ENCODE data around the gene PDE7B.

Gene PDE7B

GRCh38 chr6:136171231-136171630 lies 319.7 kb downstream of the PDE7B start:
- TF ChIP-seq, protein P1, sequence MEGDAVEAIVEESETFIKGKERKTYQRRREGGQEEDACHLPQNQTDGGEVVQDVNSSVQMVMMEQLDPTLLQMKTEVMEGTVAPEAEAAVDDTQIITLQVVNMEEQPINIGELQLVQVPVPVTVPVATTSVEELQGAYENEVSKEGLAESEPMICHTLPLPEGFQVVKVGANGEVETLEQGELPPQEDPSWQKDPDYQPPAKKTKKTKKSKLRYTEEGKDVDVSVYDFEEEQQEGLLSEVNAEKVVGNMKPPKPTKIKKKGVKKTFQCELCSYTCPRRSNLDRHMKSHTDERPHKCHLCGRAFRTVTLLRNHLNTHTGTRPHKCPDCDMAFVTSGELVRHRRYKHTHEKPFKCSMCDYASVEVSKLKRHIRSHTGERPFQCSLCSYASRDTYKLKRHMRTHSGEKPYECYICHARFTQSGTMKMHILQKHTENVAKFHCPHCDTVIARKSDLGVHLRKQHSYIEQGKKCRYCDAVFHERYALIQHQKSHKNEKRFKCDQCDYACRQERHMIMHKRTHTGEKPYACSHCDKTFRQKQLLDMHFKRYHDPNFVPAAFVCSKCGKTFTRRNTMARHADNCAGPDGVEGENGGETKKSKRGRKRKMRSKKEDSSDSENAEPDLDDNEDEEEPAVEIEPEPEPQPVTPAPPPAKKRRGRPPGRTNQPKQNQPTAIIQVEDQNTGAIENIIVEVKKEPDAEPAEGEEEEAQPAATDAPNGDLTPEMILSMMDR (IDR thresholded peaks at IDR 0.05; ENCODE audit: low read depth, low read length): no peak
- no peak overlapping the region for H3K4me3 ChIP-seq (ENCODE audit: low read depth, low read length)

DNA sequence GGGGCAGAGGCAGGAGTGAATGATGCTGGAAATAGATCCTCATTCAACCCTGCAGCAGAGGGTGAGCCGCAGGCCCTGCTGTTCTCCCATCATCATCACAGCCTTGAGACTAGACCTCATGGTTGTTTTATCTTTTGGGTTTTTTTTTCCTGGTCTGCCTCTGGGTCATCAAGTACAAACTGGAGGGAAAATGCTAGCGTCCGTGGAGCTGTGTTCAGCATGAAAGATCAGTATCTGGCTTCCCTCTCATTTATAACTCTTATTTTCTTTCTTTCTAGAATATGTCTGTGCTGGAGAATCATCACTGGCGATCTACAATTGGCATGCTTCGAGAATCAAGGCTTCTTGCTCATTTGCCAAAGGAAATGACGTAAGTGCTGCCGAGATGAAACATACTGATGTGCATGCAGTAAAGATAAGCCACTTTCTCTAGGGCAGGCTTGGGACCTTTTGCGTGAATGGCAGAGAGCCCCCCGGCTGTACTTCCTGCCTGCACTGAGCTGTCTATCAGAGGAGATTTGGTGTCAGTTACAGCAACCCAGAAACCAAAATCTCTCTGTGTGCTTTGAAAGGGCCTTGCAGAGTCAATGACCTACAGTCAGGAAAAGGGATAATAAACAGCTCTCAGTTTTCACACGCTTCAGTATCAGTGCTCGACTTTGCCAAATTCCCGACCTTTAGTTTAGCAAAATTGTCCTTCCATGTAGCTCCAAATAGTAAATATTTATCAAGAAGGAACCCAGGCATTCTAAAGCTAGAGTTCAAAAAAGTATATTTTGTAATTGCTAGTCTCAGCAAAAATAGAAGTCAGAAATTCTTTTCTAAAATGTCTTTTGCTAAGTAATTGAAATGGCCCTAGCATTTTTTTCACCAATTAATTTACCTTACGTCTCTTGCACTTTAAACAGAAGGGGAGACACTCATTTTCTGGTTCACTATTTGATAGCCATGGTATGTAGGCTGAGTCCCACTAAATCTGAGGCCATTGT lies 322.3 kb downstream of the PDE7B start:
- no peak overlapping the region for H3K4me3 ChIP-seq (ENCODE audit: low read depth, low read length)
- TF ChIP-seq, protein P1 (IDR thresholded peaks at IDR 0.05; ENCODE audit: low read depth, low read length): no peak

- H3K4me3 ChIP-seq (ENCODE audit: low read depth, low read length): no peak overlapping the region
- TF ChIP-seq, protein P1 (IDR thresholded peaks at IDR 0.05; ENCODE audit: low read depth, low read length): no peak
Observed at GRCh38 chr6:136174510-136174909, 323.0 kb downstream of the PDE7B start.

GRCh38 chr6:136175873-136176272 lies 324.4 kb downstream of the PDE7B start:
- no peak overlapping the region for H3K4me3 ChIP-seq (ENCODE audit: low read depth, low read length)
- TF ChIP-seq, protein P1 (IDR thresholded peaks at IDR 0.05; ENCODE audit: low read depth, low read length): no peak

DNA sequence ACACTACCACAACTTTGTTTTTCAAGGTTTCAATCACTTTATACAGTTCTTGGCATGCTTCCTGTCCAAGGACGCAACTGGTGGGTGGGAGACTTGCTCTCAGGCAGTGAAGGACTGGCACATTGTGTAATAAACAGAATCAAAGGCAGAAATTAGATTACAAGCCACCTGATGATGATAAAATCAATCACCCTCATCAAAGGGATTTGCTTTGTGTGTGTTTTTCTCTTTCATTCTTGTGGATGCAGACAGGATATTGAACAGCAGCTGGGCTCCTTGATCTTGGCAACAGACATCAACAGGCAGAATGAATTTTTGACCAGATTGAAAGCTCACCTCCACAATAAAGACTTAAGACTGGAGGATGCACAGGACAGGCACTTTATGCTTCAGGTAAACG lies 327.2 kb downstream of the PDE7B start:
- no peak overlapping the region for H3K4me3 ChIP-seq (ENCODE audit: low read depth, low read length)
- TF ChIP-seq, protein P1 (IDR thresholded peaks at IDR 0.05; ENCODE audit: low read depth, low read length): no peak

DNA sequence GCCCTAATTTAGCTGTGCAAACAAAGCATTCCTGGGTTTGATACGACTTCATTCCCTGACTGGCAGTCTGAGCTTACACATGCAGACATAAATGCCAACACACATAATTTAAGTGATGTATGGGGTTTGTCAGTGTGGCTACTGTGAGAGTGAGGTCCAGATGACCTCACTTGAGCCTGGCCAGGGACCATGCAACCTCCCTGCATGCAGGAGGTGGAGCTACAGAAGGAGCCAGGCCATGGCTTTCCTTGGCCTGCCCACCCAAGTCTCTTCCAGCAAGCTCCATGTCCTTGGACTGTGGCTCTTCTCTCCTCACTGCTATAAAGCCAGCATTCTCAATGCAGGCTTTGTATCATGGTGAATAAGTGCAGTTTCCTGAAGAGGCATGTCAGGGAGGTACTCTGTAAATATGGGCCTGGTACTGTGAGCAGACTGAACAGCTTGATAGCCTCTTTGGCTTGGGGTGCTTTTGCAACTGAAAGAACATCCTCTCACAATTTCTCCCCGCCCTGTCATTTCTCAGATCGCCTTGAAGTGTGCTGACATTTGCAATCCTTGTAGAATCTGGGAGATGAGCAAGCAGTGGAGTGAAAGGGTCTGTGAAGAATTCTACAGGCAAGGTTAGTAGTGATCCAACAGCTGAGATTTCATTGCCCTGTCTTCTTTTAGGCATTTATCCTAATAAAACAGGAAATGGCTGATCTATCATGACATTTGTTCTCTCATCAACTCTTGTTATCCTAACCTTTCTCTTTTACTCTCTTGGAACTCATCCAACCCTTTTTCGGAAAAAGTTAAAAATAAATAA lies 329.4 kb downstream of the PDE7B start:
- TF ChIP-seq, protein P1 (IDR thresholded peaks at IDR 0.05; ENCODE audit: low read depth, low read length): no peak
- no peak overlapping the region for H3K4me3 ChIP-seq (ENCODE audit: low read depth, low read length)

- TF ChIP-seq, protein P1 (IDR thresholded peaks at IDR 0.05; ENCODE audit: low read depth, low read length): no peak
- H3K4me3 ChIP-seq (ENCODE audit: low read depth, low read length): no peak overlapping the region
Observed at GRCh38 chr6:136181512-136181833, 330.0 kb downstream of the PDE7B start.
